A549 (cell line): Measurements from ENCODE around the gene SETX. TPM values are rescaled to one million over a fixed set of nuclear protein-coding genes. Genes with fewer than 3 reads are reported as not detected.

Experiments
- ATAC-seq, 2 experiments: fragments of 200-7000 bp in 1 of 2; fragments of >200 bp in 1 of 2; cut with Nextera tagmentation in 1 of 2; cut with Tn5 transposase in 1 of 2; 3 replicates each; pipeline versions ENCODE4 v1.8.0 to v1.9.1; 2018 to 2020; ENCODE audit warnings: mild to moderate bottlenecking in 1 of 2, moderate library complexity in 1 of 2
- CTCF ChIA-PET: fragments of 300-600 bp; sonication (Branson Sonifier 250); formaldehyde crosslinking; extraction: SDS; loops from one replicate; lab custom pipeline; 2021; ENCODE audit warnings: antibody characterized with exemption, inconsistent platforms; lab: Yijun Ruan, JAX
- POLR2A ChIA-PET: fragments of 350-600 bp; formaldehyde crosslinking; extraction: SDS; loops from one replicate; lab custom pipeline; 2021; ENCODE audit warnings: antibody characterized with exemption, inconsistent platforms; lab: Yijun Ruan, JAX
- DNase-seq, 2 experiments: peaks; one replicate each; pipeline versions ENCODE4 v3.0.0 to v3.0.0-alpha.2; 2011 to 2016; ENCODE audit warnings: low read depth in 1 of 2, low spot score in 1 of 2
- FAIRE-seq: peaks from 2 replicates; lab custom pipeline; 2011; peaks lifted over from hg19 to GRCh38; lab: Jason Lieb, UNC
- H3K27ac ChIP-seq, 2 experiments: fragments of >200 bp; sonication (Bioruptor Twin); formaldehyde crosslinking; 3 replicates each; pipeline ENCODE4 v1.5.1; 2016 to 2017
- H3K4me1 ChIP-seq: fragments of >200 bp; sonication (Bioruptor Twin); formaldehyde crosslinking; 3 replicates; pipeline ENCODE4 v1.6.1; 2016
- H3K4me2 ChIP-seq: fragments of >200 bp; sonication (Bioruptor Twin); formaldehyde crosslinking; 3 replicates; pipeline ENCODE4 v1.6.1; 2016
- H3K4me3 ChIP-seq: fragments of >200 bp; sonication (Bioruptor Twin); formaldehyde crosslinking; 3 replicates; pipeline ENCODE4 v1.5.1; 2016
- H3K9me3 ChIP-seq: fragments of >200 bp; sonication (Bioruptor Twin); formaldehyde crosslinking; 3 replicates; pipeline ENCODE4 v1.6.1; 2016
- CBX2 ChIP-seq: fragments of 200-600 bp; sonication (generic); IDR thresholded peaks from 2 replicates; pipeline ENCODE4 v1.6.1; 2016; ENCODE audit warnings: low read depth, mild to moderate bottlenecking, borderline replicate concordance
- CHD2 ChIP-seq: fragments of 150-350 bp; IDR thresholded peaks from 2 replicates; pipeline ENCODE4 v1.6.1; 2014; ENCODE audit warnings: low read length; ENCODE audit not compliant: partially characterized antibody
- CHD4 ChIP-seq: fragments of 200-600 bp; sonication (generic); IDR thresholded peaks from 2 replicates; pipeline ENCODE4 v1.6.1; 2016; ENCODE audit warnings: antibody characterized with exemption, mild to moderate bottlenecking, borderline replicate concordance
- FOSB ChIP-seq: fragments of 250-450 bp; sonication (Bioruptor Pico); IDR thresholded peaks from 2 replicates; pipeline ENCODE4 v1.5.0; 2020; ENCODE audit warnings: mild to moderate bottlenecking, moderate library complexity
- FOSL2 ChIP-seq, 2 experiments: fragments of 450-650 bp in 1 of 2; fragments of >200 bp in 1 of 2; sonication (Bioruptor Twin) in 1 of 2; formaldehyde crosslinking; IDR thresholded peaks; 2 replicates each; pipeline versions ENCODE4 v1.5.0 to v1.6.1; 2016 to 2020; ENCODE audit warnings: mild to moderate bottlenecking in 1 of 2, moderate library complexity in 1 of 2
- FOXS1 ChIP-seq: fragments of 250-450 bp; sonication (Bioruptor Pico); IDR thresholded peaks from 2 replicates; pipeline ENCODE4 v1.5.0; 2020; ENCODE audit warnings: mild to moderate bottlenecking, moderate library complexity
- GATA3 ChIP-seq: IDR thresholded peaks from 2 replicates; pipeline ENCODE4 v1.6.1; 2012; ENCODE audit warnings: borderline replicate concordance
- HEYL ChIP-seq: fragments of 250-450 bp; sonication (Bioruptor Pico); IDR thresholded peaks from 2 replicates; pipeline ENCODE4 v1.8.0; 2021; ENCODE audit warnings: mild to moderate bottlenecking, moderate library complexity
- HOXA7 ChIP-seq: fragments of 250-450 bp; sonication (Bioruptor Pico); IDR thresholded peaks from 2 replicates; pipeline ENCODE4 v1.5.0; 2020; ENCODE audit warnings: mild to moderate bottlenecking, moderate library complexity
- HOXB5 ChIP-seq: fragments of 250-450 bp; sonication (Bioruptor Pico); IDR thresholded peaks from 2 replicates; pipeline ENCODE4 v1.5.0; 2020; ENCODE audit warnings: mild to moderate bottlenecking, moderate library complexity
- KDM5A ChIP-seq: fragments of 200-600 bp; sonication (generic); IDR thresholded peaks from 2 replicates; pipeline ENCODE4 v1.6.1; 2016; ENCODE audit warnings: antibody characterized with exemption, mild to moderate bottlenecking
- MAFK ChIP-seq: fragments of 450-650 bp; IDR thresholded peaks from 2 replicates; pipeline ENCODE4 v1.6.1; 2014; ENCODE audit not compliant: partially characterized antibody
- PHF8 ChIP-seq: fragments of 200-600 bp; sonication (generic); IDR thresholded peaks from 2 replicates; pipeline ENCODE4 v1.6.1; 2016; ENCODE audit warnings: low read depth, mild to moderate bottlenecking, antibody characterized with exemption, moderate library complexity, borderline replicate concordance
- RAD21 ChIP-seq, 2 experiments: fragments of >200 bp in 1 of 2; sonication (Bioruptor Twin) in 1 of 2; formaldehyde crosslinking in 1 of 2; IDR thresholded peaks in 1 of 2; conservative IDR thresholded peaks in 1 of 2; 2 replicates in 1 of 2; 3 replicates in 1 of 2; pipeline ENCODE4 v1.6.1; 2012 to 2018; ENCODE audit warnings: inconsistent platforms in 1 of 2
- RCOR1 ChIP-seq: fragments of 150-350 bp; IDR thresholded peaks from 2 replicates; pipeline ENCODE4 v1.6.1; 2014; ENCODE audit warnings: antibody characterized with exemption, low read length, low read depth
- SMC3 ChIP-seq: fragments of >200 bp; sonication (Bioruptor Twin); formaldehyde crosslinking; IDR thresholded peaks from 3 replicates; pipeline ENCODE4 v1.6.1; 2018; ENCODE audit warnings: inconsistent platforms
- TFCP2L1 ChIP-seq: fragments of 250-450 bp; sonication (Bioruptor Pico); IDR thresholded peaks from 2 replicates; pipeline ENCODE4 v1.5.0; 2021; ENCODE audit warnings: mild to moderate bottlenecking
- TP53 ChIP-seq: fragments of 250-450 bp; sonication (Bioruptor Pico); IDR thresholded peaks from 2 replicates; pipeline ENCODE4 v1.5.0; 2021; ENCODE audit warnings: mild to moderate bottlenecking, moderate library complexity
- ZC3H11A ChIP-seq: fragments of 450-650 bp; IDR thresholded peaks from 2 replicates; pipeline ENCODE4 v1.6.1; 2014; ENCODE audit warnings: antibody characterized with exemption, mild to moderate bottlenecking
- ZNF302 ChIP-seq: fragments of 250-450 bp; sonication (Bioruptor Pico); IDR thresholded peaks from 2 replicates; pipeline ENCODE4 v1.9.0; 2021; ENCODE audit warnings: inconsistent platforms, mild to moderate bottlenecking, moderate library complexity
- ZSCAN20 ChIP-seq: fragments of 250-450 bp; sonication (Bioruptor Pico); IDR thresholded peaks from 2 replicates; pipeline ENCODE4 v1.8.0; 2022; ENCODE audit warnings: mild to moderate bottlenecking, moderate library complexity
- WGBS: methylation state at CpG from one replicate; pipeline ENCODE4 v1.1.6; 2017; ENCODE audit errors: missing lambda C conversion rate; 5-methylcytosine and 5-hydroxymethylcytosine counted together
- polyA plus RNA-seq, 4 experiments: library from polyadenylated mRNA; depleted of rRNA in 3 of 4; stranded (reverse); fragments of >200 nt; fragmentation: RNase III in 1 of 4; extraction: RNeasy Plus Mini Kit Qiagen cat#74134 plus additional on column Dnase treatment in 1 of 4; gene quantifications; 2 replicates in 3 of 4; 3 replicates in 1 of 4; pipeline ENCODE4 v1.2.3, GENCODE V29; 2011 to 2017
- TF ChIP-seq, protein P1 (sequence below): IDR thresholded peaks from 2 replicates; pipeline ENCODE4 v1.6.1; 2012
- TF ChIP-seq, protein P2 (sequence below): fragments of 250-450 bp; sonication (Bioruptor Pico); IDR thresholded peaks from 2 replicates; pipeline ENCODE4 v1.5.0; 2021; ENCODE audit warnings: mild to moderate bottlenecking, moderate library complexity, borderline replicate concordance
- TF ChIP-seq, protein P3 (sequence below): fragments of 150-350 bp; IDR thresholded peaks from 2 replicates; pipeline ENCODE4 v1.6.1; 2014; ENCODE audit warnings: low read depth, mild to moderate bottlenecking, low read length
- TF ChIP-seq, protein P4 (sequence below): fragments of >200 bp; sonication (Bioruptor Twin); formaldehyde crosslinking; IDR thresholded peaks from 2 replicates; pipeline ENCODE4 v1.6.1; 2016
- TF ChIP-seq, protein P5 (sequence below): fragments of 250-450 bp; sonication (Bioruptor Pico); IDR thresholded peaks from 2 replicates; pipeline ENCODE4 v1.5.0; 2020; ENCODE audit warnings: low read depth, mild to moderate bottlenecking, moderate library complexity

SETX gene
- polyA plus RNA-seq, 2 of the 4 experiments (the other 2 are of a cell fraction): 14.7 to 34.3 TPM

DNA sequence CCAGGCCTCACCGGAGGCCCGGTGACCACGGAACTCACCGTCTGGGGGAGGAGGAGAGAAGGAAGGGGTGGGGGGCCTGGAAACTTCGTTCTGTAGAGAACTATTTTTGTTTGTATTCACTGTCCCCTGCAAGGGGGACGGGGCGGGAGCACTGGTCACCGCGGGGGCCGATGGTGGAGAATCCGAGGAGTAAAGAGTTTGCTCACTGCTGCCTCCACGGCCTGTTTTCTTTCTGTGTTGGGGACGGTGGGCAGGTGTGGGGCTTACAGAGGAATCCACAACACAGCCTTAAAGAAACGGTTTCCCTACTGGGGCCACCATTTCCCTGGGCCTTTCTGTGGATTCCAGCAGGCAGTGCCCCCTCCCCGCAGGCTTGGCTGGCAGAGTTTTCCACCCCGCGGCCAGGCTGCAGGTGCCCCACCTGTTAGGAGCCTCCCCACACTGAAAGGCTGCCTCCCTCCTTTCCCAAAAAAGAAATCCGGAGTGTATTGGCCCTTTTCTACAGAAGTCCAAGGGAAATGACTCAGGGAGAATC, 112.1 kb downstream of the SETX start:
- Histone ChIP-seq H3K4me2 (peak overlapping the region; percentile 100), H3K4me3 (peak overlapping the region; percentile 78), H3K4me1 (peaks cover 12% of the 10 kb centered on the region; the same call in 2 of the 3 replicates), H3K9me3 (no peaks in the 10 kb centered on the region), H3K27ac (peak overlapping the region in 1 of 2 experiments; percentile 79; a peak in 2 of 6 replicates)
- TF ChIP-seq, protein P1, sequence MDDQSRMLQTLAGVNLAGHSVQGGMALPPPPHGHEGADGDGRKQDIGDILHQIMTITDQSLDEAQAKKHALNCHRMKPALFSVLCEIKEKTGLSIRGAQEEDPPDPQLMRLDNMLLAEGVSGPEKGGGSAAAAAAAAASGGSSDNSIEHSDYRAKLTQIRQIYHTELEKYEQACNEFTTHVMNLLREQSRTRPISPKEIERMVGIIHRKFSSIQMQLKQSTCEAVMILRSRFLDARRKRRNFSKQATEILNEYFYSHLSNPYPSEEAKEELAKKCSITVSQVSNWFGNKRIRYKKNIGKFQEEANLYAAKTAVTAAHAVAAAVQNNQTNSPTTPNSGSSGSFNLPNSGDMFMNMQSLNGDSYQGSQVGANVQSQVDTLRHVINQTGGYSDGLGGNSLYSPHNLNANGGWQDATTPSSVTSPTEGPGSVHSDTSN: no peak
- TF ChIP-seq CHD2: no peak
- TF ChIP-seq, protein P2, sequence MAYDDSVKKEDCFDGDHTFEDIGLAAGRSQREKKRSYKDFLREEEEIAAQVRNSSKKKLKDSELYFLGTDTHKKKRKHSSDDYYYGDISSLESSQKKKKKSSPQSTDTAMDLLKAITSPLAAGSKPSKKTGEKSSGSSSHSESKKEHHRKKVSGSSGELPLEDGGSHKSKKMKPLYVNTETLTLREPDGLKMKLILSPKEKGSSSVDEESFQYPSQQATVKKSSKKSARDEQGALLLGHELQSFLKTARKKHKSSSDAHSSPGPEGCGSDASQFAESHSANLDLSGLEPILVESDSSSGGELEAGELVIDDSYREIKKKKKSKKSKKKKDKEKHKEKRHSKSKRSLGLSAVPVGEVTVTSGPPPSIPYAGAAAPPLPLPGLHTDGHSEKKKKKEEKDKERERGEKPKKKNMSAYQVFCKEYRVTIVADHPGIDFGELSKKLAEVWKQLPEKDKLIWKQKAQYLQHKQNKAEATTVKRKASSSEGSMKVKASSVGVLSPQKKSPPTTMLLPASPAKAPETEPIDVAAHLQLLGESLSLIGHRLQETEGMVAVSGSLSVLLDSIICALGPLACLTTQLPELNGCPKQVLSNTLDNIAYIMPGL: no peak
- no peak for TF ChIP-seq MAFK
- no peak for TF ChIP-seq TP53 (CRISPR knock-in tag)
- no peak for TF ChIP-seq HEYL
- no peak for TF ChIP-seq TFCP2L1 (CRISPR knock-in tag)
- TF ChIP-seq KDM5A: no peak
- TF ChIP-seq FOSB: no peak
- no peak for TF ChIP-seq RCOR1
- no peak for TF ChIP-seq PHF8
- FAIRE-seq: no peak
- ChIA-PET POLR2A (no interaction called here), CTCF (interaction anchor here (1.8 kb wide), 1 partner anchor 480 kb away, joined by 6 read pairs; no protein-coding TSS in a partner anchor)
- ATAC-seq: no peak
- DNase-seq: no peak
- 74% methylated on average over 18 of the region's 18 CpGs for WGBS

DNA sequence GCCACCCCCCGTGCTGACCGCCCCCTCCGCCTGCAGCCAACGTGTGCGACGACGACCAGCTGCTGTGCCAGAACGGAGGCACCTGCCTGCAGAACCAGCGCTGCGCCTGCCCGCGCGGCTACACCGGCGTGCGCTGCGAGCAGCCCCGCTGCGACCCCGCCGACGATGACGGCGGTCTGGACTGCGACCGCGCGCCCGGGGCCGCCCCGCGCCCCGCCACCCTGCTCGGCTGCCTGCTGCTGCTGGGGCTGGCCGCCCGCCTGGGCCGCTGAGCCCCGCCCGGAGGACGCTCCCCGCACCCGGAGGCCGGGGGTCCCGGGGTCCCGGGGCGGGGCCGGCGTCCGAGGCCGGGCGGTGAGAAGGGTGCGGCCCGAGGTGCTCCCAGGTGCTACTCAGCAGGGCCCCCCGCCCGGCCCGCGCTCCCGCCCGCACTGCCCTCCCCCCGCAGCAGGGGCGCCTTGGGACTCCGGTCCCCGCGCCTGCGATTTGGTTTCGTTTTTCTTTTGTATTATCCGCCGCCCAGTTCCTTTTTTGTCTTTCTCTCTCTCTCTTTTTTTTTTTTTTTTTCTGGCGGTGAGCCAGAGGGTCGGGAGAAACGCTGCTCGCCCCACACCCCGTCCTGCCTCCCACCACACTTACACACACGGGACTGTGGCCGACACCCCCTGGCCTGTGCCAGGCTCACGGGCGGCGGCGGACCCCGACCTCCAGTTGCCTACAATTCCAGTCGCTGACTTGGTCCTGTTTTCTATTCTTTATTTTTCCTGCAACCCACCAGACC, 112.8 kb downstream of the SETX start:
- FAIRE-seq: no peak
- DNase-seq: no peak
- H3K4me1 ChIP-seq: peaks cover 16% of the 10 kb centered on the region; the same call in 2 of the 3 replicates
- peak overlapping the region; percentile 100 for H3K4me2 ChIP-seq
- ATAC-seq: peak in 1 of 2 experiments; percentile 5; a peak in 3 of 6 replicates
- H3K4me3 ChIP-seq: peak overlapping the region; percentile 78
- TF ChIP-seq RAD21 (conservative IDR thresholded peaks at IDR 0.05 in 1 of 2, IDR thresholded peaks at IDR 0.05 in 1 of 2) (no peak), ZC3H11A (no peak), FOSL2 (IDR thresholded peaks at IDR 0.05) (no peak), FOSL2 (CRISPR knock-in tag; IDR thresholded peaks at IDR 0.05) (no peak), HOXB5 (CRISPR knock-in tag) (no peak), CBX2 (no peak), SMC3 (no peak), ZNF302 (no peak), FOXS1 (no peak), FOSB (no peak), ZSCAN20 (CRISPR knock-in tag) (no peak), GATA3 (no peak), HOXA7 (no peak), CHD4 (no peak), MAFK (no peak)
- TF ChIP-seq, protein P3, sequence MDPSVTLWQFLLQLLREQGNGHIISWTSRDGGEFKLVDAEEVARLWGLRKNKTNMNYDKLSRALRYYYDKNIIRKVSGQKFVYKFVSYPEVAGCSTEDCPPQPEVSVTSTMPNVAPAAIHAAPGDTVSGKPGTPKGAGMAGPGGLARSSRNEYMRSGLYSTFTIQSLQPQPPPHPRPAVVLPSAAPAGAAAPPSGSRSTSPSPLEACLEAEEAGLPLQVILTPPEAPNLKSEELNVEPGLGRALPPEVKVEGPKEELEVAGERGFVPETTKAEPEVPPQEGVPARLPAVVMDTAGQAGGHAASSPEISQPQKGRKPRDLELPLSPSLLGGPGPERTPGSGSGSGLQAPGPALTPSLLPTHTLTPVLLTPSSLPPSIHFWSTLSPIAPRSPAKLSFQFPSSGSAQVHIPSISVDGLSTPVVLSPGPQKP: no peak
- TF ChIP-seq, protein P2: no peak
- TF ChIP-seq, protein P4, sequence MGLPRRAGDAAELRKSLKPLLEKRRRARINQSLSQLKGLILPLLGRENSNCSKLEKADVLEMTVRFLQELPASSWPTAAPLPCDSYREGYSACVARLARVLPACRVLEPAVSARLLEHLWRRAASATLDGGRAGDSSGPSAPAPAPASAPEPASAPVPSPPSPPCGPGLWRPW: no peak
- TF ChIP-seq, protein P5, sequence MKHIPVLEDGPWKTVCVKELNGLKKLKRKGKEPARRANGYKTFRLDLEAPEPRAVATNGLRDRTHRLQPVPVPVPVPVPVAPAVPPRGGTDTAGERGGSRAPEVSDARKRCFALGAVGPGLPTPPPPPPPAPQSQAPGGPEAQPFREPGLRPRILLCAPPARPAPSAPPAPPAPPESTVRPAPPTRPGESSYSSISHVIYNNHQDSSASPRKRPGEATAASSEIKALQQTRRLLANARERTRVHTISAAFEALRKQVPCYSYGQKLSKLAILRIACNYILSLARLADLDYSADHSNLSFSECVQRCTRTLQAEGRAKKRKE (CRISPR knock-in tag): no peak
- POLR2A ChIA-PET: no interaction called here
- 19% methylated on average over 20 of the region's 81 CpGs for WGBS
- H3K9me3 ChIP-seq: no peaks in the 10 kb centered on the region
- CTCF ChIA-PET: interaction anchor here (1.0 to 10.6 kb wide), 4 partner anchors 7 to 482 kb away, joined by 5 to 232 read pairs (median 70); no protein-coding TSS in a partner anchor
- H3K27ac ChIP-seq: peak overlapping the region; percentile 33 to 79; a peak in 5 of 6 replicates
